Endothelial cell of umbilical vein (primary cell): ENCODE measurements around the gene BRD1. TPM values are rescaled to one million over a fixed set of nuclear protein-coding genes. Genes with fewer than 3 reads are reported as not detected.
A peak's percentile ranks its signal among the peaks of the same experiment; 100 is the strongest.

Source experiments
- BruUV-seq: library from RNA; stranded (reverse); fragments of 400-500 nt; replicated peaks from 2 replicates; lab custom pipeline; 2021; lab: Mats Ljungman, UMichigan
- CTCF ChIA-PET: fragments of 300-600, 350-600 bp; sonication (Branson Sonifier 250); formaldehyde crosslinking; loops from one replicate; lab custom pipeline; 2021; ENCODE audit warnings: antibody characterized with exemption, inconsistent platforms; lab: Charles Lee
- POLR2A ChIA-PET: fragments of 300-600, 350-600 bp; sonication (Branson Sonifier 250); formaldehyde crosslinking; loops from one replicate; lab custom pipeline; 2021; ENCODE audit warnings: antibody characterized with exemption, inconsistent platforms; lab: Charles Lee
- DNase-seq: peaks from one replicate; pipeline ENCODE4 v3.0.0-alpha.2; 2011; ENCODE audit warnings: low read depth, low spot score
- FAIRE-seq: peaks from 2 replicates; lab custom pipeline; 2011; peaks lifted over from hg19 to GRCh38; lab: Jason Lieb, UNC
- H2AFZ ChIP-seq: 2 replicates; pipeline ENCODE4 v1.6.0; 2012; ENCODE audit warnings: low read depth, low read length, control low read depth, inconsistent platforms
- H3K27ac ChIP-seq: 2 replicates; pipeline ENCODE4 v1.5.1; 2011; ENCODE audit warnings: low read depth, mild to moderate bottlenecking, control low read depth, low read length, moderate library complexity; ENCODE audit not compliant: insufficient read depth
- H3K27me3 ChIP-seq, 2 experiments: 2 replicates each; pipeline versions ENCODE4 v1.6.0 to v1.6.1; 2011; ENCODE audit warnings: low read length in 2 of 2, mixed read lengths in 1 of 2; ENCODE audit not compliant: control insufficient read depth in 2 of 2, insufficient read depth in 2 of 2
- H3K36me3 ChIP-seq, 2 experiments: 2 replicates in 1 of 2; 3 replicates in 1 of 2; pipeline ENCODE4 v1.5.1; 2011; ENCODE audit warnings: low read length in 2 of 2, mild to moderate bottlenecking in 1 of 2, moderate library complexity in 1 of 2; ENCODE audit not compliant: control insufficient read depth in 2 of 2, insufficient read depth in 2 of 2; ENCODE audit errors: extremely low read depth in 1 of 2
- H3K4me1 ChIP-seq: 3 replicates; pipeline ENCODE4 v1.5.1; 2011; ENCODE audit warnings: mild to moderate bottlenecking, low read length; ENCODE audit not compliant: control insufficient read depth, insufficient read depth; ENCODE audit errors: extremely low read depth
- H3K4me2 ChIP-seq: 2 replicates; pipeline ENCODE4 v1.6.1; 2011; ENCODE audit warnings: low read length, control low read depth, mixed read lengths; ENCODE audit not compliant: insufficient read depth
- H3K4me3 ChIP-seq, 3 experiments: fragments of 200-600 bp in 1 of 3; sonication (generic), shearing (Covaris generic) in 1 of 3; replicated peaks in 1 of 3; 2 replicates each; pipeline ENCODE4 v1.5.1; 2011 to 2016; ENCODE audit warnings: control low read depth in 3 of 3, low read length in 3 of 3, mild to moderate bottlenecking in 2 of 3, inconsistent platforms in 1 of 3, low read depth in 1 of 3, moderate library complexity in 1 of 3; ENCODE audit not compliant: insufficient read depth in 1 of 3
- H3K79me2 ChIP-seq: 2 replicates; pipeline ENCODE4 v1.6.0; 2012; ENCODE audit warnings: low read length, inconsistent platforms; ENCODE audit not compliant: control insufficient read depth, insufficient read depth
- H3K9ac ChIP-seq: replicated peaks from 2 replicates; pipeline ENCODE3; 2011; ENCODE audit warnings: low read length, control low read depth; ENCODE audit not compliant: insufficient read depth; ENCODE audit errors: extremely low read depth
- H3K9me1 ChIP-seq: replicated peaks from 3 replicates; pipeline ENCODE4 v1.6.0; 2011; ENCODE audit warnings: mild to moderate bottlenecking, low read length; ENCODE audit not compliant: control insufficient read depth, insufficient read depth; ENCODE audit errors: extremely low read depth
- H3K9me3 ChIP-seq: replicated peaks from 2 replicates; pipeline ENCODE4 v1.5.1; 2012; ENCODE audit warnings: low read length, inconsistent platforms; ENCODE audit not compliant: control insufficient read depth, insufficient read depth
- H4K20me1 ChIP-seq: replicated peaks from 2 replicates; pipeline ENCODE3; 2011; ENCODE audit warnings: mild to moderate bottlenecking, low read length; ENCODE audit not compliant: control insufficient read depth, insufficient read depth; ENCODE audit errors: extremely low read depth
- EZH2 ChIP-seq: IDR thresholded peaks from 2 replicates; pipeline ENCODE4 v1.6.1; 2012; ENCODE audit warnings: borderline replicate concordance, low read depth, mild to moderate bottlenecking, moderate library complexity, low read length, inconsistent platforms; ENCODE audit not compliant: severe bottlenecking
- FOS ChIP-seq: IDR thresholded peaks from 2 replicates; pipeline ENCODE4 v1.6.1; 2011; ENCODE audit warnings: mild to moderate bottlenecking, low read length, moderate library complexity, borderline replicate concordance; ENCODE audit not compliant: insufficient read depth
- GATA2 ChIP-seq: IDR thresholded peaks from 2 replicates; pipeline ENCODE4 v1.7.0; 2011; ENCODE audit warnings: low read depth, mild to moderate bottlenecking, moderate library complexity, mixed read lengths, low read length; ENCODE audit not compliant: insufficient read length, insufficient read depth
- JUN ChIP-seq: IDR thresholded peaks from 2 replicates; pipeline ENCODE4 v1.6.1; 2011; ENCODE audit warnings: borderline replicate concordance, low read depth; ENCODE audit not compliant: insufficient read length, insufficient read depth
- MAX ChIP-seq: IDR thresholded peaks from 2 replicates; pipeline ENCODE4 v1.6.1; 2011; ENCODE audit not compliant: insufficient read depth, insufficient read length
- MYC ChIP-seq: IDR thresholded peaks from one replicate; pipeline ENCODE4 v1.6.1; 2011; ENCODE audit warnings: mild to moderate bottlenecking, low read depth, low read length
- POLR2A ChIP-seq: IDR thresholded peaks from 2 replicates; pipeline ENCODE4 v1.6.1; 2012; ENCODE audit warnings: low read depth, mild to moderate bottlenecking, control low read depth, low read length
- POLR2AphosphoS5 ChIP-seq: IDR thresholded peaks from 2 replicates; pipeline ENCODE4 v1.6.1; 2012; ENCODE audit warnings: low read depth, mild to moderate bottlenecking, control low read depth, low read length, moderate library complexity; ENCODE audit not compliant: insufficient read depth
- dilution Hi-C: fragments of 300-500 bp; cut with MboI; formaldehyde crosslinking; loops from one replicate; pipeline ENCODE4 v1.15.0; 2019; ENCODE audit warnings: low sequenced_read_pairs; ENCODE audit not compliant: extremely low pct_ligation_motif_present
- intact Hi-C: fragments of 100-400 bp; cut with micrococcal nuclease; formaldehyde crosslinking; loops from one replicate; pipeline ENCODE4 v1.10.0; 2022
- polyA plus RNA-seq, 4 experiments: library from polyadenylated mRNA; depleted of rRNA in 3 of 4; stranded (reverse) in 3 of 4; unstranded in 1 of 4; fragments of >200 nt; gene quantifications; 2 replicates each; pipeline versions ENCODE4 v1.2.1 to v1.2.3, GENCODE V29; 2011 to 2012; ENCODE audit warnings: missing spikeins in 1 of 4
- total RNA-seq: library from RNA; stranded (reverse); gene quantifications from 2 replicates; pipeline ENCODE4 v1.2.3, GENCODE V29; 2021

The BRD1 gene
- total and polyA plus RNA-seq, 2 donors (not counting 3 experiments of a cell fraction or from before 2014, with no cell fraction given), result 8.1 to 41.1 TPM

- no peak overlapping the region for H3K4me3 ChIP-seq
- peak overlapping the region; percentile 23 for H2AFZ ChIP-seq
- H3K4me1 ChIP-seq, result no peaks in the 10 kb centered on the region
- H3K27me3 ChIP-seq, result no peaks in the 10 kb centered on the region
- POLR2A ChIA-PET, result no interaction called here
- no peak overlapping the region for H3K27ac ChIP-seq
- DNase-seq (no peak), FAIRE-seq (no peak)
- CTCF ChIA-PET, result no interaction called here
- no TSS peak for BruUV-seq
- no peak overlapping the region for H3K9ac ChIP-seq
- no peak for TF ChIP-seq EZH2
- TF ChIP-seq FOS, result no peak
- no peak for TF ChIP-seq MYC
- TF ChIP-seq POLR2AphosphoS5, result no peak
- no peak for TF ChIP-seq MAX
- intact Hi-C loops (no loop called here), dilution Hi-C loops (no loop called here)
- no peaks in the 10 kb centered on the region for H3K9me1 ChIP-seq
- no peaks in the 10 kb centered on the region for H3K36me3 ChIP-seq
- H3K9me3 ChIP-seq, result no peaks in the 10 kb centered on the region
- no peaks in the 10 kb centered on the region for H4K20me1 ChIP-seq
- no peak overlapping the region for H3K4me2 ChIP-seq
- no peaks in the 10 kb centered on the region for H3K79me2 ChIP-seq
Measured at GRCh38 chr22:49760630-49761571, 66.8 kb downstream of the BRD1 start.

- no peak for FAIRE-seq
- H3K36me3 ChIP-seq, result no peaks in the 10 kb centered on the region
- dilution Hi-C loops, result no loop called here
- ChIA-PET POLR2A (no interaction called here), CTCF (no interaction called here)
- H3K4me1 ChIP-seq, result no peaks in the 10 kb centered on the region
- H3K27ac ChIP-seq, result no peak overlapping the region
- no peaks in the 10 kb centered on the region for H3K9me3 ChIP-seq
- peak overlapping the region; percentile 23 for H2AFZ ChIP-seq
- no peaks in the 10 kb centered on the region for H3K9me1 ChIP-seq
- BruUV-seq, result no TSS peak
- H3K27me3 ChIP-seq, result no peaks in the 10 kb centered on the region
- H3K4me2 ChIP-seq, result no peak overlapping the region
- H3K79me2 ChIP-seq, result no peaks in the 10 kb centered on the region
- H4K20me1 ChIP-seq, result no peaks in the 10 kb centered on the region
- no peak overlapping the region for H3K9ac ChIP-seq
- no peak for TF ChIP-seq JUN
- TF ChIP-seq MAX, result no peak
- TF ChIP-seq POLR2A, result no peak
- TF ChIP-seq POLR2AphosphoS5, result no peak
- TF ChIP-seq GATA2, result no peak
- DNase-seq, result no peak
- intact Hi-C loops, result no loop called here
- H3K4me3 ChIP-seq, result no peak overlapping the region
Measured at GRCh38 chr22:49760280-49760629, 67.4 kb downstream of the BRD1 start.
